Suppressor macrophage treated with lipopolysaccharide for 1 hour (primary cell): ENCODE results near the gene PIGN.
A peak's percentile ranks its signal among the peaks of the same experiment; 100 is the strongest.

Source experiments
- DNase-seq, 3 donors: peaks; one replicate each; pipeline ENCODE4 v3.0.0-alpha.2; 2020 to 2022

The PIGN gene

GRCh38 chr18:62107881-62108280 lies 79.0 kb downstream of the PIGN start:
- no peak for DNase-seq

GRCh38 chr18:62106271-62106670 lies 80.6 kb downstream of the PIGN start:
- DNase-seq = no peak

GRCh38 chr18:62105376-62105775 lies 81.5 kb downstream of the PIGN start:
- DNase-seq = no peak

- no peak for DNase-seq
Measured at GRCh38 chr18:62102221-62102620, 84.6 kb downstream of the PIGN start.

GRCh38 chr18:62101321-62101721 lies 85.5 kb downstream of the PIGN start:
- DNase-seq = no peak

- no peak for DNase-seq
Measured at GRCh38 chr18:62098960-62099359, 87.9 kb downstream of the PIGN start.

GRCh38 chr18:62097698-62098097 lies 89.2 kb downstream of the PIGN start:
- DNase-seq = no peak

GRCh38 chr18:62091487-62092120 lies 95.3 kb downstream of the PIGN start:
- no peak for DNase-seq

- DNase-seq = no peak
Measured at GRCh38 chr18:62089174-62089573, 97.7 kb downstream of the PIGN start.

GRCh38 chr18:62088156-62088555 lies 98.7 kb downstream of the PIGN start:
- no peak for DNase-seq

GRCh38 chr18:62085756-62086155 lies 101.1 kb downstream of the PIGN start:
- DNase-seq = peak; percentile 67 to 84 (median 83)

- peak; percentile 4 to 34 (median 20) for DNase-seq
Measured at GRCh38 chr18:62081761-62082294, 105.0 kb downstream of the PIGN start.

- DNase-seq = no peak
Measured at GRCh38 chr18:62081248-62081647, 105.6 kb downstream of the PIGN start.

GRCh38 chr18:62080172-62080900 lies 106.5 kb downstream of the PIGN start:
- DNase-seq = no peak

GRCh38 chr18:62073461-62074281 lies 113.2 kb downstream of the PIGN start:
- DNase-seq = no peak

- DNase-seq = no peak
Measured at GRCh38 chr18:62072370-62072769, 114.5 kb downstream of the PIGN start.

- no peak for DNase-seq
Measured at GRCh38 chr18:62071071-62071470, 115.8 kb downstream of the PIGN start.

- DNase-seq = no peak
Measured at GRCh38 chr18:62070302-62070701, 116.6 kb downstream of the PIGN start.

- DNase-seq = peak in 1 of 3 donors; percentile 14
Measured at GRCh38 chr18:62069556-62069955, 117.3 kb downstream of the PIGN start.

- DNase-seq = peak in 1 of 3 donors; percentile 4
Measured at GRCh38 chr18:62066102-62066818, 120.6 kb downstream of the PIGN start.

GRCh38 chr18:62064361-62064760 lies 122.5 kb downstream of the PIGN start:
- no peak for DNase-seq

- no peak for DNase-seq
Measured at GRCh38 chr18:62061821-62062478, 124.9 kb downstream of the PIGN start.
